Stimulated activated CD4-positive, alpha-beta T cell treated with anti-CD3 and anti-CD28 coated beads, Interleukin-4, amount 100 ng/mL, for 48 hours (primary cell): ENCODE data around the gene HSD17B7.

Experiments
- DNase-seq, 2 donors: peaks; one replicate each; pipeline ENCODE4 v3.0.0-alpha.2; 2020; ENCODE audit warnings: low read depth in 2 of 2

The HSD17B7 gene

GRCh38 chr1:162856260-162856659 lies 65.8 kb downstream of the HSD17B7 start:
- no peak for DNase-seq

DNA sequence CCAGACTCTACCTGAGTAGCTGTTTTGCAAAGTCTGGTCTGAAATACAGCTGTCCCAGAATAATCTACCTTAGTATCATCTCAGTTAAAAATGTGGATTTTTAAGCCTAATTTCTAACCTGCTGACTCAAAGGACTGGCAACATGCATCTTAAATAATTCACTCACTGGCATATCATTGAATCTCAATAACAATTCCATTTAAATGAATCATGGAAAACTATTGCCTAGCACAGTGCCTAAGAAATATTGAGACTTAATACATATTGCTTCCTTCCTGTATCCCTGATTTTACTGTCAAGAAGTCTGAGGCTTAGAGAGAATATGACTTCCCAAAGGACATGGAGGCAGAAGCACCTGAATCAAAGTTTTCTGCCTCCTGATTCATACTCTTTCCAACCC lies 67.3 kb downstream of the HSD17B7 start:
- no peak for DNase-seq

DNA sequence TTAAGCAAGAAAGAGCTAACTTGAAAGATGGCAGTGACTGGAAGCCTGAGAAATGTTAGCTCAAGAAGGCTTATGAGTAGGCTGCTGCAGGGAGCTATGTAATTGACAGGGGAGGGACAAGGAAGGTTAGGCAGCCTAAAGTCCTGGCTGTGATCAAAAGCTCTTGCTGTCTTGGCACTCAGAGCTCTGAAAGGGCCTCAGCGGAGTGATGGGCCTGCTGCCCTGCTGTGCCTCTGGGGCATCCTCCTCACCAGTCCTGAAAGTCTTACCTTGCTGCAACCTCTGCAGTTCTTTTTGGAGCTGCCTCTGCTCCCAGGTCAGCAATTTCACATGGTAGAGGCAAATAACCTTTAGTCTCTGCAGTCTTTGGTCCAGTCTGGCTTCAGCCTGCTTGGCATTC lies 68.7 kb downstream of the HSD17B7 start:
- DNase-seq, result no peak

GRCh38 chr1:162861101-162861500 lies 70.6 kb downstream of the HSD17B7 start, which contains the start of gene CCDC190:
TSS of gene CCDC190 (minus strand) at chr1:162861175. CDS start at chr1:162859646, 1,529 bp downstream.
- DNase-seq, result no peak

GRCh38 chr1:162861625-162862024 lies 71.1 kb downstream of the HSD17B7 start:
- DNase-seq, result no peak
